Measurements from ENCODE around the gene TCEAL4. TPM values are rescaled to one million over a fixed set of nuclear protein-coding genes. Genes with fewer than 3 reads are reported as not detected.

Gene TCEAL4
- total and polyA plus RNA-seq, 5 donors, result 85.3 to 276 (median 101) TPM

GRCh38 chrX:103554687-103555424 lies 30.5 kb upstream of the TCEAL4 start:
- ATAC-seq, result peak; percentile 63 to 72
- intact Hi-C loops (cut with DNase I), result no loop called here
- no peaks in the 10 kb centered on the region for H3K9me3 ChIP-seq (ENCODE audit: control insufficient read depth, low read length)
- peak overlapping the region; percentile 55 for H3K4me3 ChIP-seq (ENCODE audit: low read length)
- no peak overlapping the region for H3K27ac ChIP-seq (ENCODE audit: low read length)
- no peaks in the 10 kb centered on the region for H3K27me3 ChIP-seq (ENCODE audit: control insufficient read depth, insufficient read depth)
- 5% methylated on average over 19 of the region's 19 CpGs for WGBS
- H3K4me1 ChIP-seq (ENCODE audit: control insufficient read depth, insufficient read depth, low read length), result no peaks in the 10 kb centered on the region
- DNase-seq, result peak; percentile 36 to 80 (median 50)

DNA sequence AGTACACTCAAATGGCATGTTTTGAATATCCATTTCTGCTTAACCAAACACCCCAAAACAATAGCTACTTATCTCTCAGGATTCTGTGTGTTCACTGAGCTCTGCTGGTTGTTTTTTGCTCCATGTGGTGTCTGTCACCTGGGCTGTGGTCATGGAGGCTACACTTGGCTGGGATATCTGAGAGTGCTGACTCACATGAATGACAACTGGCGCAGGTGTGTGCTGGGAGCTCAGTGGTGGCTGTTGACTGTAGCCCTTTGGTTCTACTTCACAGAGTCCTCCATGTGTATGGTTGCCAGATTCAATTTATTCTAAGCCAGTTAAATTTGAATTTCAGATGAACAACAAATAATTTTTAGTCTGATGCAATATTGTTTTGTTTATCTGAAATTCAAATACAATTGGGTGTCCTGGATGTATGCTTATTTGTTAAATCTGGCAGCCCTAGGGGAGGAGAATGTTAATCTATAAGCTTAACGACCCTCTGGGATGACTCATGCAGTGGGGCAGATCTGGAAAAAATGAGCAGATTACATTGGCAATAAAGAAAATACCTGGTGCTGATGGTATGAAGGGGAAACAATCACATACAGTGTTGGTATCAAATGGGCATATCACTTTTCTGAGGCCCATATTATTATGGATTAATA lies 28.2 kb upstream of the TCEAL4 start:
- H3K4me3 ChIP-seq (ENCODE audit: low read length), result no peak overlapping the region
- no peak for ATAC-seq
- H3K27me3 ChIP-seq (ENCODE audit: control insufficient read depth, insufficient read depth), result no peaks in the 10 kb centered on the region
- no peaks in the 10 kb centered on the region for H3K9me3 ChIP-seq (ENCODE audit: control insufficient read depth, low read length)
- 66% methylated on average over 2 of the region's 2 CpGs for WGBS
- no peaks in the 10 kb centered on the region for H3K4me1 ChIP-seq (ENCODE audit: control insufficient read depth, insufficient read depth, low read length)
- intact Hi-C loops (cut with DNase I), result no loop called here
- no peak overlapping the region for H3K27ac ChIP-seq (ENCODE audit: low read length)
- DNase-seq, result no peak

DNA sequence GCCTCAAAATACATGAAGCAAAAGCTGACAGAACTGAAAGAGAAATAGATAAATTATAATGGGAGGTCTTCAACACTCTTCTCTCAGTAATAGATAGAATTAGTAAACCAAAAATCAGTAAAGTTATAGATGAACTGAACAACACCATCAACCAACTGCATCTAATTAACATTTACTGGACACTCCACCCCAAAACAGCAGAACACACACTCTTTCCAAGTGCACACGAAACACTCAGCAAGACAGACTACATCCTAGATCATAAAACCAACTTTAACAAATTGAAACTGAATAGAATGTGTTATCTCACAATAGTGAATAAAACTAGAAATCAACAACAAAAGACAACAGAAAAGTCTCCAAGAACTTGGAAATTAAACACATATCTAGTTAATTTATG lies 25.1 kb upstream of the TCEAL4 start:
- WGBS, result 57% methylated on average over 1 of the region's 1 CpG
- Histone ChIP-seq H3K4me3 (ENCODE audit: low read length) (no peak overlapping the region), H3K27ac (ENCODE audit: low read length) (no peak overlapping the region), H3K9me3 (ENCODE audit: control insufficient read depth, low read length) (no peaks in the 10 kb centered on the region), H3K27me3 (ENCODE audit: control insufficient read depth, insufficient read depth) (no peaks in the 10 kb centered on the region), H3K4me1 (ENCODE audit: control insufficient read depth, insufficient read depth, low read length) (no peaks in the 10 kb centered on the region)
- intact Hi-C loops (cut with DNase I), result no loop called here
- ATAC-seq, result no peak
- no peak for DNase-seq

GRCh38 chrX:103562801-103563200 lies 22.5 kb upstream of the TCEAL4 start:
- no peaks in the 10 kb centered on the region for H3K27me3 ChIP-seq (ENCODE audit: control insufficient read depth, insufficient read depth)
- WGBS, result 84% methylated on average over 2 of the region's 2 CpGs
- H3K4me3 ChIP-seq (ENCODE audit: low read length), result no peak overlapping the region
- H3K9me3 ChIP-seq (ENCODE audit: control insufficient read depth, low read length), result no peaks in the 10 kb centered on the region
- H3K4me1 ChIP-seq (ENCODE audit: control insufficient read depth, insufficient read depth, low read length), result no peaks in the 10 kb centered on the region
- ATAC-seq (no peak), DNase-seq (no peak)
- intact Hi-C loops (cut with DNase I), result no loop called here
- no peak overlapping the region for H3K27ac ChIP-seq (ENCODE audit: low read length)

GRCh38 chrX:103565197-103565596 lies 20.1 kb upstream of the TCEAL4 start:
- ATAC-seq, result peak; percentile 65 to 66
- no peaks in the 10 kb centered on the region for H3K9me3 ChIP-seq (ENCODE audit: control insufficient read depth, low read length)
- no peaks in the 10 kb centered on the region for H3K4me1 ChIP-seq (ENCODE audit: control insufficient read depth, insufficient read depth, low read length)
- DNase-seq, result no peak
- no peak overlapping the region for H3K27ac ChIP-seq (ENCODE audit: low read length)
- no peak overlapping the region for H3K4me3 ChIP-seq (ENCODE audit: low read length)
- no peaks in the 10 kb centered on the region for H3K27me3 ChIP-seq (ENCODE audit: control insufficient read depth, insufficient read depth)
- intact Hi-C loops (cut with DNase I), result no loop called here
- WGBS, result 52% methylated on average over 4 of the region's 4 CpGs

DNA sequence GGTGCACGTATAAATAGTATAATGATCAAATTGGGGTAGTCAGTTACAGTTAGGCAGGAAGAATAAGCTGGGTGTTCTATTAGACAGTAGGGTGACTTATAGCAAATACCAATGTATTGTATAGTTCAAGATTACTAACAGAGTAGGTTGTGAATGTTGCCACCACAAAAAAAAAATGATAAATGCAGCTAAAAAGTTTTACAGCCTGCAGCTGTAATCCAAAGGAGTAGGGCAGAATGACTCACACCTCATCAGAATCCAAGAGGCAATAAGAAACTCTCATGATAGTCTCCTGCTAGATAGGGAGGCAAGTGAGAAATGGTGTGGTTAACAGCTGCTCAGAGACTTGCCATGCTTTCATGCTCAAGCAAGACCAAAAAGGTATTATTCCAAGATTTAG lies 19.6 kb upstream of the TCEAL4 start:
- WGBS, result 38% methylated on average over 1 of the region's 1 CpG

DNA sequence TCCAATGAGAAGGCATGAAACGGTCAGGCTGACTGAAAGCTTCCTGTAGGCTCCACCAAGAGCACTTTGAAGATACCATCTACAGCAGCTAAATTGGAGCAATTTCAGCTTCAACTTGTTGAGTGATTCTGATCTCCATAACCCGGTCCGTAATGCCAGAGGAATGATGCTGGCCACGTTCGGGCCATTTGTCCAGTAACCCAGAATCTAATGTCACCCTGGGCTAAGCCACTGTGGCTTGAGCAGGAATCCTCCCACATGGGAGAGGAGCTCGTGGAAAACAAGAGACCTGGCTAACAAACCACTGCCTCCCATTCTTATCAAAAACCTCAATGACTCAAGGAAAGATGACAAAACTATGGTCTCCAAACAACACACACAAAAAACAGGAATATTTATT lies 14.2 kb upstream of the TCEAL4 start:
- H3K4me3 ChIP-seq (ENCODE audit: low read length), result no peak overlapping the region
- no peaks in the 10 kb centered on the region for H3K9me3 ChIP-seq (ENCODE audit: control insufficient read depth, low read length)
- intact Hi-C loops (cut with DNase I), result no loop called here
- no peaks in the 10 kb centered on the region for H3K4me1 ChIP-seq (ENCODE audit: control insufficient read depth, insufficient read depth, low read length)
- H3K27ac ChIP-seq (ENCODE audit: low read length), result no peak overlapping the region
- H3K27me3 ChIP-seq (ENCODE audit: control insufficient read depth, insufficient read depth), result no peaks in the 10 kb centered on the region
- ATAC-seq (no peak), DNase-seq (no peak)
- 86% methylated on average over 6 of the region's 6 CpGs for WGBS

More for the DNA sequence above, 19.6 kb upstream of the TCEAL4 start:
- DNase-seq, result no peak
- H3K27ac ChIP-seq (ENCODE audit: low read length), result no peak overlapping the region
- ATAC-seq, result peak; percentile 62 to 65
- no peaks in the 10 kb centered on the region for H3K27me3 ChIP-seq (ENCODE audit: control insufficient read depth, insufficient read depth)
- intact Hi-C loops (cut with DNase I), result no loop called here
- no peaks in the 10 kb centered on the region for H3K4me1 ChIP-seq (ENCODE audit: control insufficient read depth, insufficient read depth, low read length)
- no peaks in the 10 kb centered on the region for H3K9me3 ChIP-seq (ENCODE audit: control insufficient read depth, low read length)
- H3K4me3 ChIP-seq (ENCODE audit: low read length), result no peak overlapping the region

- 89% methylated on average over 4 of the region's 4 CpGs for WGBS
- no peaks in the 10 kb centered on the region for H3K4me1 ChIP-seq (ENCODE audit: control insufficient read depth, insufficient read depth, low read length)
- H3K9me3 ChIP-seq (ENCODE audit: control insufficient read depth, low read length), result no peaks in the 10 kb centered on the region
- DNase-seq (no peak), ATAC-seq (no peak)
- H3K27ac ChIP-seq (ENCODE audit: low read length), result no peak overlapping the region
- no peak overlapping the region for H3K4me3 ChIP-seq (ENCODE audit: low read length)
- H3K27me3 ChIP-seq (ENCODE audit: control insufficient read depth, insufficient read depth), result no peaks in the 10 kb centered on the region
- intact Hi-C loops (cut with DNase I), result no loop called here
Observed at GRCh38 chrX:103571726-103572125, 13.6 kb upstream of the TCEAL4 start.

DNA sequence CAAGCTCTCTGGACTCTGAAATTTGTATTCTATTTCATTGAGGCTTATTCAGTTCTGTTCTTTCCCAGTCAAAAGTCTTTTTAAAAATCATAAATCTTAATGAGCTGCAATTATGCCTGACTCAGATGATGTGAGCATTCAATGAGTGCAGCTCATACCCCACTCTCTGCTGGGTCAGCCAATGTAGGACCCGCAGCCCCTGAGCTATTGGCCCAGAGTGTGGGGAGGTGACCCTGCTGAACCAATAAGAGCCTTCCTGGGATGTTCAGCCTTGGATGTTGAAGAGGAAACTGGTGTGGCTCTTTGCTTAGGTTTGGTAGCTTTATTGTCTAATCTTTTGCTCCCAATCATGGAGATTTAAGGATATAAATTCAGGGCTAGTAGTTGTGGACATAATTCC lies 12.1 kb upstream of the TCEAL4 start:
- no peak overlapping the region for H3K27ac ChIP-seq (ENCODE audit: low read length)
- no peak for ATAC-seq
- intact Hi-C loops (cut with DNase I), result no loop called here
- H3K27me3 ChIP-seq (ENCODE audit: control insufficient read depth, insufficient read depth), result no peaks in the 10 kb centered on the region
- 87% methylated on average over 1 of the region's 1 CpG for WGBS
- no peaks in the 10 kb centered on the region for H3K9me3 ChIP-seq (ENCODE audit: control insufficient read depth, low read length)
- H3K4me1 ChIP-seq (ENCODE audit: control insufficient read depth, insufficient read depth, low read length), result no peaks in the 10 kb centered on the region
- no peak overlapping the region for H3K4me3 ChIP-seq (ENCODE audit: low read length)
- DNase-seq, result no peak

DNA sequence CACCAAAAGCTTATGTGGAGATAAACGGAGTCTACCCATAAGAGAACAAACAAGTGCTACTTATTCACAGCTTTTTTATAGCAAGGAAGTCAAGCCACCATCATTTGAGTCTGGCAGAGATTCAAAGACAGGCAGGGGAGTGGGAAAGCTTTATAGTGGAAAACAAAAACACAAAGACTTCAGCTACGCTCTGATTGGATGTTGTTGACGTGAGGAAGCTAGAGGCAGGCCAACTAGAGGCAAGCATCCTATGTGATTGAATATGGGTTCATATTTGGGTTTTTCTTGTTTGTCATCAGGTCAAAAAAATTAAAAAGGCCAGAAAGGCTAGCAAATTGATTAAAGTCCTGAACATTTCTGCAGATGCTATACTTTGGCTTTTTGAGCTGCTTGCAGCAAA lies 719 bp upstream of the TCEAL4 start:
- H3K9me3 ChIP-seq (ENCODE audit: control insufficient read depth, low read length), result no peaks in the 10 kb centered on the region
- no peaks in the 10 kb centered on the region for H3K27me3 ChIP-seq (ENCODE audit: control insufficient read depth, insufficient read depth)
- no peak for DNase-seq
- peak overlapping the region; percentile 96 for H3K4me3 ChIP-seq (ENCODE audit: low read length)
- WGBS, result 55% methylated on average over 3 of the region's 3 CpGs
- ATAC-seq, result no peak
- no peaks in the 10 kb centered on the region for H3K4me1 ChIP-seq (ENCODE audit: control insufficient read depth, insufficient read depth, low read length)
- intact Hi-C loops (cut with DNase I), result no loop called here
- no peak overlapping the region for H3K27ac ChIP-seq (ENCODE audit: low read length)

- intact Hi-C loops (cut with DNase I), result no loop called here
- WGBS, result 5% methylated on average over 5 of the region's 5 CpGs
- no peaks in the 10 kb centered on the region for H3K4me1 ChIP-seq (ENCODE audit: control insufficient read depth, insufficient read depth, low read length)
- H3K9me3 ChIP-seq (ENCODE audit: control insufficient read depth, low read length), result no peaks in the 10 kb centered on the region
- H3K27ac ChIP-seq (ENCODE audit: low read length), result peak overlapping the region; percentile 98
- no peaks in the 10 kb centered on the region for H3K27me3 ChIP-seq (ENCODE audit: control insufficient read depth, insufficient read depth)
- peak overlapping the region; percentile 96 for H3K4me3 ChIP-seq (ENCODE audit: low read length)
- ATAC-seq (peak; percentile 71 to 72), DNase-seq (no peak)
Observed at GRCh38 chrX:103586314-103586646, 965 bp downstream of the TCEAL4 start.
